Iris pigment epithelial cell (primary cell): ENCODE measurements around the gene CCDC74A.
"Not testable (repeated sequence)": the region's sequence is repeated elsewhere in the genome, so short reads cannot be mapped to it uniquely, and the experiment has no call there.

Experiments
- DNase-seq: peaks from one replicate; pipeline ENCODE4 v3.0.0-alpha.2; 2011; ENCODE audit warnings: low read depth

CCDC74A gene

GRCh38 chr2:131527131-131528001 lies at the start of gene CCDC74A:
Gene CCDC74A, plus strand, starts transcription at chr2:131527888. Its CDS starts 83 bp downstream, at chr2:131527971.
- peak; percentile 38 for DNase-seq

GRCh38 chr2:131478074-131478849 lies 49.4 kb upstream of the CCDC74A start:
- not testable (repeated sequence) for DNase-seq

GRCh38 chr2:131478850-131479461 lies 48.7 kb upstream of the CCDC74A start:
- DNase-seq, result not testable (repeated sequence)

- DNase-seq, result not testable (repeated sequence)
These were observed 47.3 kb upstream of the CCDC74A start for GRCh38 chr2:131480351-131480750.

- DNase-seq, result not testable (repeated sequence)
These were observed 45.1 kb upstream of the CCDC74A start for GRCh38 chr2:131482506-131483155.

GRCh38 chr2:131483981-131484820 lies 43.5 kb upstream of the CCDC74A start:
- DNase-seq, result not testable (repeated sequence)

- not testable (repeated sequence) for DNase-seq
These were observed 42.7 kb upstream of the CCDC74A start for GRCh38 chr2:131484906-131485460.

- DNase-seq, result not testable (repeated sequence)
These were observed 41.3 kb upstream of the CCDC74A start for GRCh38 chr2:131486201-131486902.

- no peak for DNase-seq
These were observed 39.1 kb upstream of the CCDC74A start for GRCh38 chr2:131488306-131489205.

GRCh38 chr2:131490616-131491468 lies 36.8 kb upstream of the CCDC74A start:
- DNase-seq, result peak; percentile 8

GRCh38 chr2:131491469-131491836 lies 36.2 kb upstream of the CCDC74A start:
- not testable (repeated sequence) for DNase-seq

- not testable (repeated sequence) for DNase-seq
These were observed 35.7 kb upstream of the CCDC74A start, which contains the start of gene MZT2A for GRCh38 chr2:131492015-131492417. Gene MZT2A, minus strand, starts transcription at chr2:131492397. Its CDS starts 21 bp downstream, at chr2:131492376.

- peak; percentile 90 for DNase-seq
These were observed 35.1 kb upstream of the CCDC74A start for GRCh38 chr2:131492418-131493198.

- DNase-seq, result peak; percentile 8
These were observed 34.3 kb upstream of the CCDC74A start for GRCh38 chr2:131493199-131493968.

GRCh38 chr2:131495506-131495905 lies 32.2 kb upstream of the CCDC74A start:
- DNase-seq, result not testable (repeated sequence)

- peak; percentile 57 for DNase-seq
These were observed 29.2 kb upstream of the CCDC74A start for GRCh38 chr2:131498321-131498973.
